T-helper 1 cell treated with Interleukin-12 subunit alpha and Interleukin-12 subunit beta and Interleukin-4 antibody, amounts not matched to agents 30 μg/mL and 1 μg/mL, for 36 hours (primary cell): ENCODE measurements around the gene PADI3.

ENCODE experiments used
- H3K27ac Mint-ChIP-seq: one replicate; pipeline ENCODE4 v1.8.0; 2021; ENCODE audit warnings: mild to moderate bottlenecking, mixed read lengths
- H3K27me3 Mint-ChIP-seq: one replicate; pipeline ENCODE4 v1.8.0; 2021; ENCODE audit warnings: low read depth, mixed read lengths
- H3K36me3 Mint-ChIP-seq: one replicate; pipeline ENCODE4 v1.8.0; 2021; ENCODE audit warnings: low read depth, mixed read lengths
- H3K4me1 Mint-ChIP-seq: one replicate; pipeline ENCODE4 v1.8.0; 2021; ENCODE audit warnings: low read depth, mixed read lengths
- H3K4me3 Mint-ChIP-seq: one replicate; pipeline ENCODE4 v1.8.0; 2021; ENCODE audit warnings: mild to moderate bottlenecking, moderate library complexity, mixed read lengths
- H3K9me3 Mint-ChIP-seq: one replicate; pipeline ENCODE4 v1.8.0; 2021; ENCODE audit warnings: mixed read lengths

Gene PADI3

GRCh38 chr1:17282836-17283235 is 33.9 kb downstream of the PADI3 start:
- Mint-ChIP-seq H3K36me3 (no peaks in the 10 kb centered on the region), H3K27ac (no peak overlapping the region), H3K4me3 (no peak overlapping the region), H3K27me3 (peaks cover 9% of the 10 kb centered on the region), H3K9me3 (no peaks in the 10 kb centered on the region), H3K4me1 (peaks cover 2% of the 10 kb centered on the region)

GRCh38 chr1:17286646-17287045 is 37.7 kb downstream of the PADI3 start:
- no peak overlapping the region for H3K4me3 Mint-ChIP-seq
- no peaks in the 10 kb centered on the region for H3K9me3 Mint-ChIP-seq
- no peaks in the 10 kb centered on the region for H3K36me3 Mint-ChIP-seq
- H3K4me1 Mint-ChIP-seq, result peaks cover 2% of the 10 kb centered on the region
- H3K27ac Mint-ChIP-seq, result no peak overlapping the region
- H3K27me3 Mint-ChIP-seq, result peaks cover 8% of the 10 kb centered on the region

GRCh38 chr1:17287130-17287776 is 38.4 kb downstream of the PADI3 start:
- Mint-ChIP-seq H3K27ac (no peak overlapping the region), H3K4me1 (no peaks in the 10 kb centered on the region), H3K4me3 (no peak overlapping the region), H3K9me3 (no peaks in the 10 kb centered on the region), H3K27me3 (peaks cover 2% of the 10 kb centered on the region), H3K36me3 (no peaks in the 10 kb centered on the region)

- Mint-ChIP-seq H3K36me3 (no peaks in the 10 kb centered on the region), H3K4me3 (no peak overlapping the region), H3K9me3 (no peaks in the 10 kb centered on the region), H3K27ac (no peak overlapping the region), H3K27me3 (no peaks in the 10 kb centered on the region), H3K4me1 (no peaks in the 10 kb centered on the region)
These were observed 40.8 kb downstream of the PADI3 start for GRCh38 chr1:17289721-17290120.

GRCh38 chr1:17290553-17290952 is 41.7 kb downstream of the PADI3 start:
- no peaks in the 10 kb centered on the region for H3K27me3 Mint-ChIP-seq
- H3K27ac Mint-ChIP-seq, result no peak overlapping the region
- H3K9me3 Mint-ChIP-seq, result no peaks in the 10 kb centered on the region
- no peaks in the 10 kb centered on the region for H3K4me1 Mint-ChIP-seq
- no peaks in the 10 kb centered on the region for H3K36me3 Mint-ChIP-seq
- H3K4me3 Mint-ChIP-seq, result no peak overlapping the region

- Mint-ChIP-seq H3K27me3 (no peaks in the 10 kb centered on the region), H3K9me3 (no peaks in the 10 kb centered on the region), H3K4me3 (no peak overlapping the region), H3K27ac (no peak overlapping the region), H3K36me3 (no peaks in the 10 kb centered on the region), H3K4me1 (no peaks in the 10 kb centered on the region)
These were observed 43.6 kb downstream of the PADI3 start for GRCh38 chr1:17292299-17293160.

GRCh38 chr1:17293681-17294425 is 45.0 kb downstream of the PADI3 start:
- H3K27ac Mint-ChIP-seq, result no peak overlapping the region
- no peaks in the 10 kb centered on the region for H3K27me3 Mint-ChIP-seq
- no peaks in the 10 kb centered on the region for H3K9me3 Mint-ChIP-seq
- H3K36me3 Mint-ChIP-seq, result no peaks in the 10 kb centered on the region
- no peak overlapping the region for H3K4me3 Mint-ChIP-seq
- no peaks in the 10 kb centered on the region for H3K4me1 Mint-ChIP-seq

GRCh38 chr1:17295292-17295691 is 46.4 kb downstream of the PADI3 start:
- no peaks in the 10 kb centered on the region for H3K4me1 Mint-ChIP-seq
- no peaks in the 10 kb centered on the region for H3K27me3 Mint-ChIP-seq
- no peak overlapping the region for H3K4me3 Mint-ChIP-seq
- H3K36me3 Mint-ChIP-seq, result no peaks in the 10 kb centered on the region
- no peak overlapping the region for H3K27ac Mint-ChIP-seq
- no peaks in the 10 kb centered on the region for H3K9me3 Mint-ChIP-seq

- H3K9me3 Mint-ChIP-seq, result no peaks in the 10 kb centered on the region
- no peak overlapping the region for H3K4me3 Mint-ChIP-seq
- H3K36me3 Mint-ChIP-seq, result no peaks in the 10 kb centered on the region
- no peaks in the 10 kb centered on the region for H3K4me1 Mint-ChIP-seq
- no peak overlapping the region for H3K27ac Mint-ChIP-seq
- no peaks in the 10 kb centered on the region for H3K27me3 Mint-ChIP-seq
These were observed 47.2 kb downstream of the PADI3 start for GRCh38 chr1:17296086-17296485.

GRCh38 chr1:17297991-17298390 is 49.1 kb downstream of the PADI3 start:
- Mint-ChIP-seq H3K4me3 (no peak overlapping the region), H3K27ac (no peak overlapping the region), H3K27me3 (no peaks in the 10 kb centered on the region), H3K9me3 (peaks cover 7% of the 10 kb centered on the region), H3K4me1 (no peaks in the 10 kb centered on the region), H3K36me3 (no peaks in the 10 kb centered on the region)

GRCh38 chr1:17301767-17302166 is 52.9 kb downstream of the PADI3 start:
- Mint-ChIP-seq H3K4me1 (no peaks in the 10 kb centered on the region), H3K9me3 (peaks cover 7% of the 10 kb centered on the region), H3K27ac (no peak overlapping the region), H3K36me3 (no peaks in the 10 kb centered on the region), H3K4me3 (no peak overlapping the region), H3K27me3 (no peaks in the 10 kb centered on the region)

GRCh38 chr1:17304151-17304825 is 55.4 kb downstream of the PADI3 start:
- Mint-ChIP-seq H3K27me3 (no peaks in the 10 kb centered on the region), H3K36me3 (no peaks in the 10 kb centered on the region), H3K27ac (no peak overlapping the region), H3K4me1 (no peaks in the 10 kb centered on the region), H3K4me3 (no peak overlapping the region), H3K9me3 (peaks cover 7% of the 10 kb centered on the region)

- Mint-ChIP-seq H3K4me1 (no peaks in the 10 kb centered on the region), H3K27me3 (no peaks in the 10 kb centered on the region), H3K9me3 (peaks cover 7% of the 10 kb centered on the region), H3K4me3 (no peak overlapping the region), H3K27ac (no peak overlapping the region), H3K36me3 (no peaks in the 10 kb centered on the region)
These were observed 55.9 kb downstream of the PADI3 start for GRCh38 chr1:17304826-17305175.

GRCh38 chr1:17305576-17306095 is 56.7 kb downstream of the PADI3 start:
- H3K36me3 Mint-ChIP-seq, result no peaks in the 10 kb centered on the region
- no peaks in the 10 kb centered on the region for H3K27me3 Mint-ChIP-seq
- H3K27ac Mint-ChIP-seq, result no peak overlapping the region
- peaks cover 7% of the 10 kb centered on the region for H3K9me3 Mint-ChIP-seq
- H3K4me3 Mint-ChIP-seq, result no peak overlapping the region
- no peaks in the 10 kb centered on the region for H3K4me1 Mint-ChIP-seq
